NCI-H2196 (cell line): Measurements from ENCODE around the gene MON2.
"Not testable (repeated sequence)": the region's sequence is repeated elsewhere in the genome, so short reads cannot be mapped to it uniquely, and the experiment has no call there.

ENCODE experiments used
- DNase-seq: peaks from one replicate; lab custom pipeline; 2025; ENCODE audit not compliant: unreplicated experiment; lab: John Stamatoyannopoulos, UW

Gene MON2

GRCh38 chr12:62543741-62544140 lies 77.1 kb downstream of the MON2 start:
- DNase-seq: no peak

- no peak for DNase-seq
These were observed 86.4 kb downstream of the MON2 start for GRCh38 chr12:62552906-62553556.

DNA sequence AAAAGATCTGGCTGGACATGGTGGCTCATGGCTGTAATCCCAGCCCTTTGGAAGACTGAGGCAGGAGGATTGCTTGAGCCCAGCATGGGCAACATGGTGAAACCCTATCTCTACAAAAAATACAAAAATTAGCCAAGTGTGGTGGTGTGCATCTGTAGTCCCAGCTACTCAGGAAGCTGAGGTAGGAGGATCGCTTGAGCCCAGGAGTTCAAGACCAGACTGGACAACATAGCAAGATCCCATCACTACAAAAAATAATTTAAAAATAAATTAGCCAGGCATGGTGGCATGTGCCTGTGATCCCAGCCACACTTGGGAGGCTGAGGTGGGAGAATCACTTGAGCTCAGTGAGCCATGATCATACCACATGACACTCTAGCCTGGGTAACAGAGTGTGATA lies 92.7 kb downstream of the MON2 start:
- DNase-seq: not testable (repeated sequence)

GRCh38 chr12:62562846-62563245 lies 96.2 kb downstream of the MON2 start:
- no peak for DNase-seq

GRCh38 chr12:62575036-62575435 lies 108.4 kb downstream of the MON2 start:
- DNase-seq: no peak

GRCh38 chr12:62576503-62576902 lies 109.9 kb downstream of the MON2 start:
- no peak for DNase-seq

DNA sequence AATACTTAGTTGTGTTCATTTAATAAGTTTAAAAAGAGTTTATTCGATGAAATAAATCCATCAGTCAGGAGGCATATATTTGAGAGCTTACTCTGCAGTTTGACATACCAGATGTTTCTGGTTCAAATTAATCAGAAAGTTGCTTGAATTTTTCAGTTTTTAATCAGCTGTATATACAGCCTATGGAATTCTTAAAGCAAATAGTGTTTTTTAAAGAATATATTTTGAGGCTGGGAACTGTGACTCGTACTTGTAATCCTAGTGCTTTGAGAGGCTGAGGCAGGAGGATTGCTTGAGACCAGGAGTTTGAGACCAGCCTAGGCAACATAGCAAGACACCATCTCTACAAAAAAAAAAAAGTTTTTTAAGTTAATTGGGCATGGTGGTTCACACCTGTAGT lies 112.1 kb downstream of the MON2 start:
- no peak for DNase-seq

DNA sequence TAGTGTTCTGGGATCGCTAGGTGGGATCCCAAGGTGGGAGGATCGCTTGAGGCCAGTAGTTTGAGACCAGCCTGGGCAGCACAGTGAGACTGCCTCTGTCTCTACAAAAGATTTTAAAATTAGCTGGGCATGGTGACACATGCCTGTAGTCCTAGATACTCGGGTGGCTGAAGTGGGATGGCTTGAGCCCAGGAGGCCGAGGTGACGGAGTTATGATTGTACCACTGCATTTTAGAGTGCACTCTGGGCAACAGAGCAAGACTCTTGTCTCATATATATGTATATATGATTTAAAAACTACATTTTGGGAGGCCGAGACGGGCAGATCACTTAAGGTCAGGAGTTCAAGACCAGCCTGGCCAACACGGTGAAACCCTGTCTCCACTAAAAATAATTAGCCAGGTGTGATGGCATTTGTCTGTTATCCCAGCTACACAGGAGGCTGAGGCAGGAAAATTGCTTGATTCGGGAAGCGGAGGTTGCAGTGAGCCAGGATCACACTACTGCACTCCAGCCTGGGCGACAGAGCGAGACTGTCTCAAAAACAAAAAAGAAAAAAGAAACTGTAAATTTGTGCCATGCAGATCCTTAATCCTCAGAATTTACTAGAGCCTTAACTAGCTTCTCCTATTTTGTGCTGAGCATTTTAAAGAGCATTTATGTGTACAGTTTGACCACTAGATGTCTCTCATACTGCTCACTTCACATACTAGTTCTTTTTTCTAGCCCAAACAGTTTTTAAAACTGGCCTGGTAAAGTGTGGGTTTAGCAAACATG lies 114.8 kb downstream of the MON2 start:
- peak; percentile 49 for DNase-seq

DNA sequence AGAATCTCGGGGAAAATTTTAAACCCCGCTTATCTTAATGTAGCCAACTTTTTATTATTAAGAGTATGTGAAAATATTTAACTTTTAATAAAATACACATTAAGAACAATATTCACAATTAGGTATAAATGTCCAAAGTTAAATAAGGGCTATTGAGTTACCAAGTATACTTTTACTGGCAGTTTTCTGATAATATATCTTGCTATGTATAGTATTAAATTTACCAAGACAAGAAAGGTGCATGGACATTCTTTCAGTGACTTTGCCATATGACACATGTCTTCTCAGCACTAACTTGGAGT lies 115.4 kb downstream of the MON2 start:
- no peak for DNase-seq

DNA sequence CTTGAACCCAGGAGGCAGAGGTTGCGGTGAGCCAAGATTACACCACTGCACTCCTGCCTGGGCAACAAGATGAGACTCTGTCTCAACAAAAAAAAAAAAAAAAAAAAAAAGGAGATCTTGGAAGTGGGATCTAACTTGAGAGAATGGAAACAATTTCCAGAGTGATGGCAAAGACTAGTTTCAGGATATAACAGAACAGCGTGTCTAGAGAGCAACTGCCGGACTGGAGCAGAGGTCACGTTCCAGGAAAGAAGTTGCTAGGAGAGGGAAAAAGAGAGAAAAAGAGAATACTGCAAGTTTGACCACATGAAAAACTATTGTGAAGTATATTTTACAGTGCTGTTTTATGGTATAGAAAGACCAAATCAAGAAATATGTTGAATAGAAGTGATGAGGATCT lies 118.0 kb downstream of the MON2 start:
- no peak for DNase-seq

- no peak for DNase-seq
These were observed 120.2 kb downstream of the MON2 start for GRCh38 chr12:62586850-62587249.

DNA sequence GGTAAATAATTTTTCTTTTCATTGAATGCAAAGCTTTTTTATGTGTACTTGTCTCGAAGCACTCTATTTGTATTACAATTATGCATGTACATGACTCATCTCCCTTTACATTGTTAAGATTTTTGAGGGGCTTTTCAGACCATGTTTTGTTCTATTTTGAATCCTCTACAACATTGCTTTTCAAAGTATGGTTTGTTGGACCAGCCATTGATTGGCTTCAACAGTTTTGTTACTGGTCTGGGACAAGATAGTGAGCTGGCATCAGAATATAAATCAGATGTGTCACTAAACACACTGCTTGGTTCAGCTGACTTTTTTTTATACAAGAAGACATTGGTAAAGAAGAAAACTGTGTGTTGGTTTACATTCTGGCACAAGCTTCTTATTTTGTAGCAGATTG lies 122.3 kb downstream of the MON2 start:
- DNase-seq: no peak

DNA sequence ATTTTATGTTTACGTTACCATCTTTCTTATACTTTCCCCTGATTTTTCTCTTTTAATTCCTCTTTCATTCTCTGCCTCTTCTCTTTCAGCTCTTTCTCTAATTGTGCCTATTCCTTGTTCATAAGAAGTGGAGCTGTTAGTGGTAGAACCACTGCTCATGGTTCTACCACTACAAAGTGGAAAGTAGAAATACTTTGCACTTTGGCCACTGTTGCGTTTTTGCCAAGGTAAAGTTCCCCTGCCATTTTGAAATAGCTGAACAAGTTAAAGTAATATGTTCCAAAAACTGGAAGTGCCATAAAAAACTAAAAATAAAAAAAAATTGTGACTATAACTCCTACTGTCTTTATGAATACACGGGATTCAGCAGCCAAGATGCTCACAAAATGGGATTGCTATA lies 130.6 kb downstream of the MON2 start:
- DNase-seq: no peak

DNA sequence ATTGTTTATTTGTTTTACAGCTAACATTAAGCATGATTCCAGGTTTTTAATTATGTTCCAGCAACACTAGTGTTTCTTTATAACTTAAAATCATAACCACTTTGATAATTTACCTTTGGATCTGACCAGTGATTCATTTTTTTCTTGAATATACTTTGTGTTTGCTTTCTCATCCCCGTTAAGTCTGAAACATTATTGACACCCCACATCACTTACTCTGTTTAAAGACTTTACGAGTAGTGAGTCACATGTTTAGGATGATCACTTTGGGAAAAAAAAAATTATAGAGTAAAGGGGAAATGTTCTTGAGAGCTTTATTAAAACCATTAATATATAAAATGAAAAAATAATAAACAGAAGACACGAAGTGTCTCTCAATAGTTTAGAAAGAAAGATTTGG lies 132.2 kb downstream of the MON2 start:
- no peak for DNase-seq

DNA sequence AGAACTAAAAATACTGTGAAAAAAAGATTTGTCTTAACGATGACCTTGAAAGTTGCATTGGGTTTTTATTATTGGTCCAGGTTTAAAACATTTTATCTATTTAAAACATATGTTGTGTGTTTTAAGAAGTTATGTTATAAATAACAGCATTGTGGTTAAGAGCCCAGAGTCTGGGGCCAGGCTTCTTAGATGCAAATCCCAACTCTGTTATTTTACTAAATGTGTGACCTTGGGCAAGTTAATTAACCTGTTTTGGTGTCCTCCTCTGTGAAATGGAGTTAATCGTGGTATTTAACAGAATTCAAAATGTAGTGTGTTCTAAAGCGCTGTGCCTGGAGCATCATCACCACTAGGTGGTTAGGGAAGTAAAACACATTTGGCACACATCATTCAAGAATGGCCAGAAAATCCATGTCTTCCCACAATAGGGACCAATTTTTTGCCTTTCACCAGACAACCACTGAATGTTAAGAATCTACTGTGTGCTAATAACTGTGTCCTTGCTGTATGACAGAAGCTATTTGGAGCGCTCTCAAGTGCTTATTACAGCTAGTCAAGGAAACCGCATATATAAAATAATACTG lies 133.3 kb downstream of the MON2 start:
- DNase-seq: no peak

- no peak for DNase-seq
These were observed 135.1 kb downstream of the MON2 start for GRCh38 chr12:62601765-62602164.

GRCh38 chr12:62602255-62603060 lies 135.8 kb downstream of the MON2 start:
- DNase-seq: peak; percentile 86

DNA sequence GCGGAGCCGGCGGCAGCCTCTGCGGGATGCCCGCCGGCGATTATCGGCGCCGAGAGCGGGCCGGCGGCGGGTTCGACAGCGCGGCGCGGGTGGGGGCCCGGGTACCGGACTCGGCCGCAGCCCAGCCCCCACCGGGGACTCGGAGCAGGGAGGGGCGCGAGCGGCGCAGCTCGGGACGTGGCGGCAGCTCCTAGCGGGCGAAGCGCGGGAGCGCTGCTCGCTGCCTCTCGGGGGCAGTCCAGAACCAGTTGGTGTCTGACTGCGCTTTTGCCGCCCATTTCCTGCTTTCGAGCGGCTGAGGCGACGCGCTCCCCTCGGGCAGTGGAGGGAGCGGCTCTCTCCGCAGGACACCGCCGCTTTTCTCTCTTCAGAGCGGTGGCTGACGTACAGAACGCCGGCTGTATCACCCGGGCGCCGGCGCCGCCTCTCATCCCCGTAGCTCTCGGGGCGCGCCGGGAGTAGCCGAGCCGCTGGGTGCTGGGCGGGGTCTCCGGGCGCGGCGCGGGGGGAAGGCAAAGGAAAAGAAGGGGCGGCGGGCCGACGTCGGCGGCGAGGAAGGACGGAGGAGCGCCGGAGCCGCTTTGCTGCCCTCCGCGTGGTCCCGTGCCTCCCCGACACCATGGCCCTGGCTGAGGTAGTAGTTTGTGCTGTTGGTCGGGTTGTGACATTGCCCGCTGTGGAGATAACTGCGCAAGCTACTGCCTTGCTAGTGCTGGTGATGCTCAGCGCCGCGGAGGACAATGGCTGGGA lies 136.6 kb downstream of the MON2 start:
- peak; percentile 88 for DNase-seq

DNA sequence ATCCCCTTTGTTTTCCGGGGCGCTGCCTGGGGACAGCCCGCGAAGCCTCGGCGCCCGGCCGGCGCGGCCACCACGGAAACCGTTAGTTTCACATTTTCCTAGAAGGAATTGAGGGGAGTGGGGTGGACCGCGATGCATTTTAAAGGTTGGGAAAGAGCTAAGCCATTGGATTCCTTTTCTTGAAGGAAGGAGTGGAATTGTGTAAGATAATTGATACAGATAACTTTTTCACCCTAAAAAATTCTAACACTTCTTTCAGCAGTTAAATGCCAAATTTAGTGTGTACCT lies 137.1 kb downstream of the MON2 start:
- no peak for DNase-seq

DNA sequence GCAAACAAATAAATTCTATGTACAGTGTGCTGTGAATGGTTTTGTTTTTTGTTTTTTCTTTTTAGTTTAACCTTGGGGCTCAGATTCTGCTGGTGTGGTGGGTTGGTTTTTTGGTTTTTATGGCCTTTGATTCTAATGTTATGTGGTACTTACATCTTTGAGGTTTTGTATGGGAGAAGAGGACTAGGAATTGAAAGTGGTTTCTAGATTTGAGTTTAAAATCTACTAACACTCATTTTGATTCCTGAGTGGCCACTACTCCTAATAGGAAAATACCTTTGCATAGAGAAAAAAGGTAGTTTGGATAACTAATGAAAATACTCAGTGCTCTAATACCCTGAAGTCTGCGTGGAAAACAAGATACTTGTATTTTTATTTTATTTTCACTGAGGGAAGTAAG lies 137.7 kb downstream of the MON2 start:
- DNase-seq: no peak

DNA sequence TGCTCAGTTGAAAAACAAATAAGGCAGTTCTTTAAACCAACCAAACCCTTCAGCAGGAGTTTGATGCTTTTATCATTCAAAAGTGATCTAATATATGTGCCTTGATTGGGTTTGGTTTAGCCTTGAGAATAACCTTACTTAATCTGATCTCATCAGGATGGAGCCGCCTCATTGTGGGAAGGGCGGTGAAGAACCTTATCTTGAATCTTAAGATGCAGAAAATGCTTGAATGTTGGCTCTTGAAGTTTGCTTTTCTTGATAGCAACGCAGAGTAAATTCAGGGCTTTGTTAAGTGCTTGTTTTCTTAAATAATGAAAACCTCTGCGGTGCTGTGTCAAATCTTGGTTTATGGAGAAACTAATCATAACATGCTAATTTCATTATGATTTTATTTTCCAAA lies 138.2 kb downstream of the MON2 start:
- no peak for DNase-seq
